Astrocyte of the cerebellum (primary cell): ENCODE measurements around the gene GPR161.

Source experiments
- DNase-seq: peaks from one replicate; pipeline ENCODE4 v3.0.0-alpha.2; 2011; ENCODE audit warnings: low read depth
- H3K4me3 ChIP-seq: 2 replicates; pipeline ENCODE4 v1.5.1; 2011; ENCODE audit warnings: mild to moderate bottlenecking, low read depth, low read length, moderate library complexity
- CTCF ChIP-seq: IDR thresholded peaks from 2 replicates; pipeline ENCODE4 v1.5.1; 2012; ENCODE audit warnings: low read length, low read depth, moderate library complexity, mild to moderate bottlenecking; ENCODE audit errors: missing control alignments
- in situ Hi-C: cut with HindIII; loops from 2 replicates; pipeline ENCODE4 v1.10.0; 2017; ENCODE audit warnings: low sequenced_read_pairs

GPR161 gene

DNA sequence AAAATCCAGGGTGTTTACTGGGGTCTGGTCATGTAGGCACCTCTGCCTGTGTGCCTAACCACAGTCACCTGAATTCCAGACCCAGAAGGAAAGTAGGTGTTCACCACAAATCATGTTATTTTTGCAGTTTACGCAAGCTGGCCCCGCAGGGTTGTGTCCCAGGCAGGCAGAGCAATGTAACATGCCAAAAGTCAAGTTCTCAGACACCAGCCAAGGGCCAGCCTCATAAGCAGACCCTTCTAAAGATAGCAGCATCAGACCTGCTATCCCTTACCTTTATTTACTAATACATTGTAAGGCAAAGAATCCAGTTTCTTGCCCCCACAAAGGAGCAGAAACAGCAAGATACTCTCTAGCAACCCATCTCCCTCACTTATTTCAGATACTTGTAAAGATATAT, 83.0 kb downstream of the GPR161 start:
- TF ChIP-seq CTCF = no peak
- in situ Hi-C loops = no loop called here
- no peak for DNase-seq
- H3K4me3 ChIP-seq = no peak overlapping the region

DNA sequence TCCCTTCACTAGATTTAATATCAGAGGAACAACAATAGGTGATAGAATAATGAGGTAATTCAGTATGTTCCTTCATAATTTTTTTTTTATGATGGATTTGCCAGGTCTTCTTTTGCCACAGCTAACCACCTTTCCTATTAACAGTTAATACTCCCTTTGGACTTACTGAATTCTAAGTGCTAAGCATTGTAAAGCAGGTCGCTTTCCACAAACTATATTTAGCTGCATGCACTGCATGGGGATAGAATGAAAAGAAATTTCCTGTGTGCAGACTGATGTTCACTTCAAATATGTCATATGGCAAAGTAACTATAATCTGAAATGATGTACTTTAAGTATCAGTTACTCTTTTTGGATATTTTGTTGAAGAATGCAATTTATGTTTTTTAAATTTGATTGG, 85.8 kb downstream of the GPR161 start:
- in situ Hi-C loops = no loop called here
- no peak overlapping the region for H3K4me3 ChIP-seq
- DNase-seq = no peak
- no peak for TF ChIP-seq CTCF

- in situ Hi-C loops = no loop called here
- no peak for TF ChIP-seq CTCF
- no peak overlapping the region for H3K4me3 ChIP-seq
- peak; percentile 4 for DNase-seq
Measured at GRCh38 chr1:168050307-168050706, 86.4 kb downstream of the GPR161 start.

GRCh38 chr1:168045311-168045710, 91.4 kb downstream of the GPR161 start:
- TF ChIP-seq CTCF = no peak
- H3K4me3 ChIP-seq = no peak overlapping the region
- no peak for DNase-seq
- in situ Hi-C loops = no loop called here

GRCh38 chr1:168042362-168042761, 94.4 kb downstream of the GPR161 start:
- no peak for DNase-seq
- TF ChIP-seq CTCF = no peak
- in situ Hi-C loops = no loop called here
- H3K4me3 ChIP-seq = no peak overlapping the region

- no peak overlapping the region for H3K4me3 ChIP-seq
- DNase-seq = no peak
- TF ChIP-seq CTCF = no peak
- in situ Hi-C loops = no loop called here
Measured at GRCh38 chr1:168035345-168035744, 101.4 kb downstream of the GPR161 start.

DNA sequence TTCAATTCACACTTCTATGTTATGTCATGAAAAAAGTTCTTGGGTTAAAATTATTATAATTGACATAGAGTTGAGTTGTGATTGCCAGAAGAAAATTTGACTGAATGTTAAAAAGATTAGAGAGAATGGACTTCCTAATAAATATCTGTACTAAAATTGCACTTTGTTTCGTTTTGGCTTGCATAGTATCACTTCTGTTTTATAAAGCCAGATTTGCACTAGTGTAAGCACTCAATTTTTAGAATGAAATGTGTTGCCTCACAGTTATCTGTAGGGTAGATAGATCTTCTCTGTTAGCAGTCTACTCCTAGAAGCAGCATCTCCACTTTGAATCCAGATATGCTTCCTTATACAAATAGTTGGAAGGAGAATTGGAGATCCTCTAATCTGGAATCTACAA, 104.7 kb downstream of the GPR161 start:
- no peak for DNase-seq
- no peak for TF ChIP-seq CTCF
- H3K4me3 ChIP-seq = no peak overlapping the region
- in situ Hi-C loops = no loop called here
